Choroid plexus epithelial cell (primary cell): ENCODE data around the gene GABPB1.

Source experiments
- DNase-seq: peaks from one replicate; pipeline ENCODE4 v3.0.0-alpha.2; 2010; ENCODE audit warnings: low read depth
- H3K4me3 ChIP-seq: 2 replicates; pipeline ENCODE4 v1.5.1; 2011; ENCODE audit warnings: low read depth, mild to moderate bottlenecking, control low read depth, low read length, moderate library complexity
- TF ChIP-seq, protein P1 (sequence below): conservative IDR thresholded peaks from 2 replicates; pipeline ENCODE4 v1.5.1; 2011; ENCODE audit warnings: low read depth, mild to moderate bottlenecking, control low read depth, inconsistent platforms, low read length, moderate library complexity

GABPB1 gene

DNA sequence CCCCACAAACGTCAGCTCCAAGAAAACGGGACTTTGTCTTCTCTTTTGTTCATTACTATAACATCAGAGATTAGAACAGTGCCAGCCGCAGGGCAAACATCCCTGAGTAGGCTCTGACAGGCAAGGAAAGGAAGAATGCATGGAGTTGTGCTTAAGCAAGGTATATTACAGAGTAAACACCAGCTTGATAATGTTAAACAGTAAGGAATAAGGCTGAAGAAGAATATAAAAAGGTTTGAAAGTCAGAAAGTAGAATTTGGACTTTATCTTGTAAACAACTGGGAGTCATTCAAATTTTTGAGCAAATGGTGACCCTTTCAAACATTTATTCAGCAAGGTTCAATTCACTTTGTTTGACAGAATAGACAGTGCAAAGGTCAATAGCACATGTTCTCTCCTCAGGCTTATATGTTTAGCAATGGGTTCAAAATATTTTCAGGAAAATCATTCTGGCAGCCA is 11.0 kb downstream of the GABPB1 start:
- TF ChIP-seq, protein P1, sequence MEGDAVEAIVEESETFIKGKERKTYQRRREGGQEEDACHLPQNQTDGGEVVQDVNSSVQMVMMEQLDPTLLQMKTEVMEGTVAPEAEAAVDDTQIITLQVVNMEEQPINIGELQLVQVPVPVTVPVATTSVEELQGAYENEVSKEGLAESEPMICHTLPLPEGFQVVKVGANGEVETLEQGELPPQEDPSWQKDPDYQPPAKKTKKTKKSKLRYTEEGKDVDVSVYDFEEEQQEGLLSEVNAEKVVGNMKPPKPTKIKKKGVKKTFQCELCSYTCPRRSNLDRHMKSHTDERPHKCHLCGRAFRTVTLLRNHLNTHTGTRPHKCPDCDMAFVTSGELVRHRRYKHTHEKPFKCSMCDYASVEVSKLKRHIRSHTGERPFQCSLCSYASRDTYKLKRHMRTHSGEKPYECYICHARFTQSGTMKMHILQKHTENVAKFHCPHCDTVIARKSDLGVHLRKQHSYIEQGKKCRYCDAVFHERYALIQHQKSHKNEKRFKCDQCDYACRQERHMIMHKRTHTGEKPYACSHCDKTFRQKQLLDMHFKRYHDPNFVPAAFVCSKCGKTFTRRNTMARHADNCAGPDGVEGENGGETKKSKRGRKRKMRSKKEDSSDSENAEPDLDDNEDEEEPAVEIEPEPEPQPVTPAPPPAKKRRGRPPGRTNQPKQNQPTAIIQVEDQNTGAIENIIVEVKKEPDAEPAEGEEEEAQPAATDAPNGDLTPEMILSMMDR, result no peak
- no peak overlapping the region for H3K4me3 ChIP-seq
- DNase-seq, result no peak

DNA sequence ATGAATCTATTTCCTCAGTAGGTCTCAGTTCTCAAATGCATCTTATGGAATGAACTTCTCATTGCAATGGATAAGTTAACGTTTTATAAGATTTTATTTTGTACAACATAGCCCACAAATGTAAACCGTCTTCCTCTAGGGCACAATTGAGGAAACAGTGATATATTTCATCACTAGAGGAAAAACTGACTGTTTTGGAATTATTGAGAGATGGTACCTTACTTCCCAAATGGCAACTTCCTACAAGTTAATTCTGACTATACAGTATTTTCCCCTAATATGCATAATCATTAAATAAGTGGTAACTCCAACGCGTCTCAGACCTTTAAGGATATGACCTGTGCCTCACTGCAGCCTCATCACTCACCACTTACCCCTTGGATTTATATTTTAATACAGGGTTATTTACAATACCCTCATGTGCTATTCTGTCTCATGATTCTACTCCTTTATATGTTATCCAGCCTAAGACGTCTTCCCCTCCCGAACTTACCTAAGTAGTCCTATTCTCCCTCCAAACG is 13.3 kb downstream of the GABPB1 start:
- TF ChIP-seq, protein P1, result no peak
- DNase-seq, result no peak
- H3K4me3 ChIP-seq, result no peak overlapping the region

DNA sequence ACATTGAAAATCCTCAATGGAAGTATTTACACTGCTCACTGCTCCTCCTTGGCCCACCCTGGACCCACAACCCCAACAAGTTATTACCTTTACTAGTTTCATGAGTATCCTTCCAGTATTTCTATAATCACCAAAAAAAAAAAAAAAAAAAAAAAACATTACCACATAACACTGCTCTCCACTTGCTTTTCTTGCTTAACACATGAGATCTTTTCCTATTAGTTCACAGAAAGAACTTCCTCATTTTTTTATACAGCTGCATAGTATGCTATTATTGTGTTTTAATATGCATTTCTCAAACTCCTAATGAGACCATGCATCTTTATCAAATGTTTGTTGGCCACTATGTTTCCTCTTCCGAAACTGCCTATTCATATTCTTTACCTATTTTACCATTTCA is 14.6 kb downstream of the GABPB1 start:
- no peak overlapping the region for H3K4me3 ChIP-seq
- DNase-seq, result no peak
- TF ChIP-seq, protein P1, result no peak

DNA sequence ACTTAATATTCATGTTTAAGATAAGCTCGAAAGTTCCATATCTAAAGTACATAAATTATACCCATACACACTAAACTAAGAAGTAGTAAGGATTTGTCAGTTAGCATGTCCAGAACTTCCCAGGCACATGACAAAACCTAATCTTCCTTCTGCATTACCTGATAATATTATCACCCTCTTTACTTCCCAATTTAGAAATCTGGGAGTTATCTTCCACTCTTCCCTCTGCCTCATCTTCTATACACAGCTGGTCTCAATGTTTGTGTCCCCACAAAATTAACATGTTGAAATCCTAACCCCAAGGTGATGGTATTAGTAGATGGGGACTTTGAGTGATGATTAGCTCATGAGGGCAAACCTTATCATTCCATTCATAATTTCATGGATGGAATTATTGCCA is 15.3 kb downstream of the GABPB1 start:
- DNase-seq, result no peak
- TF ChIP-seq, protein P1, result no peak
- no peak overlapping the region for H3K4me3 ChIP-seq

DNA sequence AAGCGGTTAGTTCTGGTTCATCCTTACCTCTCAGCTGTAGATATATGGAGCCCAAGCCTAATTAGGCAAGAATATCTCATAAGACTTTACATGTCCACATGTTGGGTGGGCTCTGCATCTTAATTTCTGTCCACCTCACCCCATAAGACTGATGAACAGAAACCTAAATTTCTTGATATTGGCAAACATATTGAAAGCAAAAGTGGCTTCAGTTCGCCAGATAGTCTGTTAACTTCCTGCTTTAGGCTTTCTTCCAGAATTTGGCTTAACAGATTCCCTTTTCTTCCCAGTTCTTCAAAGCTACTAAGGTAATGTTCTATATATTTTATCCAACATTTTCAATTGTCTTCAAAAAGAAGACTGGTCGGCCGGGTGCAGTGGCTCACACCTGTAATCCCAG is 19.7 kb downstream of the GABPB1 start:
- TF ChIP-seq, protein P1, result no peak
- no peak for DNase-seq
- H3K4me3 ChIP-seq, result no peak overlapping the region

DNA sequence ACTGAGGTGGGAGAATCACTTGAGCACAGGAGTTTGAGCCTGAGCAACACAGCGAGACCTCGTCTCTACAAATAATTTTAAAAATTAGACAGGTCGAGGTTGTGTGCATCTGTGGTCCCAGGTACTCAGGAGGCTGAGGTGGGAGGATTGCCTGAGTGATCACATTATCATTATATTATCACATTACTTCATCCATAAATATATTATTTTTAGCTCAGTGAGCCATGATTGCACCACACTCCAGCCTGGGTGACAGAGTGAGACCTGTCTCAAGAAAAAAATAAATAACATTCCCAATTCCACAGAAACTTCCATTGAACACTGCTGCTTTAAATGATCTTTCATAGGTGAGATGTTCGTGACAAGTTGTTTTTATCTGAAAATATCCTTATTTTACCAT is 21.8 kb downstream of the GABPB1 start:
- no peak overlapping the region for H3K4me3 ChIP-seq
- TF ChIP-seq, protein P1, result no peak
- no peak for DNase-seq

DNA sequence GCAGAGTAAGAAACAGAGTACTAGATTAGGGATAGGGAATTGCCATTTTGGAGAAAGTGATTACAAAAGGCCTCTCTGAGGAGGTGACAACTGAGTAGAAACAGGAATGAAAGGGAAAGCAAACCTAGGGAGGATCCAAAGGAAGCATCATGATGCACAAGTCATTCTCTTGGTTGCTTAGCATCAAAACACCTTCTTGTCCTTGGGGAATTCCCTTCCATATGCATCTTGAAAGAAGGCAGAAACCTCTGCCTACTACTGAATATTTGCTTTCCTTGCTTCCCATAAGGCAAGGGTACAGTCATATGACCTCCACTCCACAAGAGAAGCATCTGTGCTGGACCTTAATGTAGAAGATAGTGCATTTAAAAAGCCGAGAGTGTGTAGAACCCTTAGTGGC is 24.1 kb downstream of the GABPB1 start:
- TF ChIP-seq, protein P1, result no peak
- H3K4me3 ChIP-seq, result no peak overlapping the region
- DNase-seq, result peak; percentile 51
